HCT116 (cell line): ENCODE measurements around the gene SGIP1. TPM values are rescaled to one million over a fixed set of nuclear protein-coding genes. Genes with fewer than 3 reads are reported as not detected.

Source experiments
- ATAC-seq: fragments of 200-7000 bp; cut with Tn5 transposase; 2 replicates; pipeline ENCODE4 v1.9.1; 2020; ENCODE audit warnings: mild to moderate bottlenecking, moderate library complexity
- BruUV-seq: library from RNA; stranded (reverse); fragments of 400-500 nt; replicated peaks from 2 replicates; lab custom pipeline; 2021; lab: Mats Ljungman, UMichigan
- CTCF ChIA-PET: fragments of 300-600 bp; sonication (Branson Sonifier 250); formaldehyde crosslinking; loops from one replicate; lab custom pipeline; 2021; ENCODE audit warnings: antibody characterized with exemption; lab: Charles Lee
- POLR2A ChIA-PET: fragments of 300-600, 350-600 bp; sonication (Branson Sonifier 250); formaldehyde crosslinking; loops from one replicate; lab custom pipeline; 2021; ENCODE audit warnings: antibody characterized with exemption; lab: Charles Lee
- RAD21 ChIA-PET, 2 experiments: fragments of 300-600 bp; sonication (Branson Sonifier 250); formaldehyde crosslinking; loops; one replicate each; lab custom pipeline; 2023; ENCODE audit warnings: low total read pairs in 2 of 2; ENCODE audit not compliant: uncharacterized antibody in 2 of 2, unreplicated experiment in 2 of 2, low non-redundant PET in 1 of 2; lab: Charles Lee
- DNase-seq: peaks from one replicate; pipeline ENCODE4 v3.0.0-alpha.2; 2010; ENCODE audit warnings: low read depth, low spot score
- H2AFZ ChIP-seq: fragments of 200-600 bp; shearing (Covaris generic), sonication (generic); 2 replicates; pipeline ENCODE4 v1.6.1; 2017; ENCODE audit warnings: low read depth, mixed run types, mixed read lengths, antibody characterized with exemption, low read length; ENCODE audit not compliant: poor library complexity, severe bottlenecking
- H3K27ac ChIP-seq: 2 replicates; pipeline ENCODE4 v1.5.1; 2012; ENCODE audit warnings: low read depth, low read length
- H3K27me3 ChIP-seq: fragments of 200-600 bp; sonication (generic); 2 replicates; pipeline ENCODE4 v1.6.1; 2016; ENCODE audit warnings: mixed run types, low read length, mixed read lengths; ENCODE audit not compliant: insufficient read depth
- H3K36me3 ChIP-seq, 2 experiments: fragments of 200-500 bp in 1 of 2; fragments of 200-600 bp in 1 of 2; sonication (Bioruptor generic) in 1 of 2; sonication (generic) in 1 of 2; 2 replicates each; pipeline versions ENCODE4 v1.5.1 to v1.6.1; 2014 to 2016; ENCODE audit warnings: low read length in 2 of 2, inconsistent platforms in 1 of 2, mixed read lengths in 1 of 2, mixed run types in 1 of 2; ENCODE audit not compliant: insufficient read depth in 2 of 2, control insufficient read depth in 1 of 2
- H3K4me1 ChIP-seq, 2 experiments: fragments of 200-600 bp in 1 of 2; sonication (generic) in 1 of 2; 2 replicates each; pipeline versions ENCODE4 v1.5.1 to v1.6.1; 2012 to 2017; ENCODE audit warnings: low read length in 2 of 2, inconsistent platforms in 1 of 2, mild to moderate bottlenecking in 1 of 2, mixed read lengths in 1 of 2, mixed run types in 1 of 2, moderate library complexity in 1 of 2; ENCODE audit not compliant: insufficient read depth in 2 of 2, control insufficient read depth in 1 of 2
- H3K4me2 ChIP-seq: fragments of 200-600 bp; sonication (generic); 2 replicates; pipeline ENCODE4 v1.6.1; 2017; ENCODE audit warnings: mixed run types, low read length, mixed read lengths
- H3K4me3 ChIP-seq, 2 experiments: fragments of 200-600 bp in 1 of 2; sonication (generic) in 1 of 2; replicated peaks in 1 of 2; 2 replicates each; pipeline ENCODE4 v1.5.1; 2011 to 2016; ENCODE audit warnings: low read length in 2 of 2, control low read depth in 1 of 2, low read depth in 1 of 2, mild to moderate bottlenecking in 1 of 2, mixed read lengths in 1 of 2, mixed run types in 1 of 2
- H3K79me2 ChIP-seq: fragments of 200-600 bp; sonication (generic); 2 replicates; pipeline ENCODE4 v1.6.1; 2017; ENCODE audit warnings: mild to moderate bottlenecking, mixed run types, low read length, moderate library complexity, mixed read lengths; ENCODE audit not compliant: insufficient read depth
- H3K9ac ChIP-seq: fragments of 200-600 bp; sonication (generic); 2 replicates; pipeline ENCODE4 v1.6.1; 2016; ENCODE audit warnings: low read length, mixed read lengths
- H3K9me2 ChIP-seq: fragments of 200-600 bp; sonication (generic), shearing (Covaris generic); 2 replicates; pipeline ENCODE4 v1.6.1; 2017; ENCODE audit warnings: mixed run types, mild to moderate bottlenecking, moderate library complexity; ENCODE audit not compliant: insufficient read depth
- H3K9me3 ChIP-seq, 2 experiments: fragments of 200-500 bp in 1 of 2; fragments of 200-600 bp in 1 of 2; sonication (Bioruptor generic) in 1 of 2; sonication (generic) in 1 of 2; 2 replicates each; pipeline ENCODE4 v1.6.1; 2014 to 2017; ENCODE audit warnings: low read length in 2 of 2, mixed read lengths in 2 of 2, inconsistent platforms in 1 of 2, low read depth in 1 of 2, mild to moderate bottlenecking in 1 of 2, mixed run types in 1 of 2, moderate library complexity in 1 of 2; ENCODE audit not compliant: control insufficient read depth in 1 of 2, insufficient read depth in 1 of 2
- H4K20me1 ChIP-seq: fragments of 200-600 bp; sonication (generic), shearing (Covaris generic); 2 replicates; pipeline ENCODE4 v1.6.1; 2017; ENCODE audit warnings: mixed run types, mild to moderate bottlenecking, moderate library complexity; ENCODE audit not compliant: insufficient read depth
- CBX3 ChIP-seq: IDR thresholded peaks from 2 replicates; pipeline ENCODE4 v1.6.1; 2012; ENCODE audit warnings: low read depth
- CEBPB ChIP-seq: IDR thresholded peaks from 2 replicates; pipeline ENCODE4 v1.6.1; 2012; ENCODE audit warnings: low read depth
- EGR1 ChIP-seq: IDR thresholded peaks from 2 replicates; pipeline ENCODE4 v1.6.1; 2012; ENCODE audit warnings: low read depth
- ELF1 ChIP-seq: IDR thresholded peaks from 2 replicates; pipeline ENCODE4 v1.6.1; 2012; ENCODE audit warnings: low read depth, borderline replicate concordance
- JUND ChIP-seq: IDR thresholded peaks from 2 replicates; pipeline ENCODE4 v1.6.1; 2012
- RAD21 ChIP-seq: IDR thresholded peaks from 2 replicates; pipeline ENCODE4 v1.6.1; 2012; ENCODE audit warnings: low read depth, mild to moderate bottlenecking
- SIN3A ChIP-seq: IDR thresholded peaks from 2 replicates; pipeline ENCODE4 v1.6.1; 2012; ENCODE audit warnings: low read depth
- ZNF274 ChIP-seq: fragments of 200-500 bp; sonication (Bioruptor generic); IDR thresholded peaks from 2 replicates; pipeline ENCODE4 v1.6.1; 2014; ENCODE audit warnings: mild to moderate bottlenecking, low read depth, low read length, inconsistent platforms
- intact Hi-C: fragments of 100-400 bp; cut with micrococcal nuclease; formaldehyde crosslinking; loops from 2 replicates; pipeline ENCODE4 v1.10.0; 2022
- total RNA-seq: library from RNA; stranded (reverse); gene quantifications from one replicate; pipeline ENCODE4 v1.2.1, GENCODE V29; 2021; ENCODE audit not compliant: unreplicated experiment
- TF ChIP-seq, protein P1 (sequence below): IDR thresholded peaks from 2 replicates; pipeline ENCODE4 v1.6.1; 2012
- TF ChIP-seq, protein P2 (sequence below): IDR thresholded peaks from 2 replicates; pipeline ENCODE4 v1.6.1; 2012

Gene SGIP1
- total RNA-seq, 1 experiment from 2014 or later: 0.15 TPM

DNA sequence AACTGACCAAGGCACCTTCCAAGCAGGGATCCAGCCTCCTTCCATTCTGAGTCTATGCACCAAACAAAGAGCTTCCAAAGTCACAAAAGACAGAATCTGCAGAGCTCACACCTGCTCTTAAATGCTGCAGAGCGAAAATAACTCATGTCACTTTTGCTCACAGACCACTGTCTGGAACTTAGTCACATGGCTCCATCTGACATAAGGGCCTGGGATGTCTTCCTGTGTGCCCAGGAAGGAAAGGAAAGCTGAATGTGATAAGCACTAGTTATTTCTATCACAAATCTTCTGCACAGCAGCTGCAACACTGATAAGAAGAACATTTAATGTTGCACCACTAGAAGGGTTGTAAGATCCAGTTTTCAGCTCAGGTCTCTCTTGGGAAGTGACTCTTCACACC lies 39.5 kb upstream of the SGIP1 start:
- no peak overlapping the region for H3K4me2 ChIP-seq
- no peak overlapping the region for H3K9ac ChIP-seq
- ChIA-PET POLR2A (no interaction called here), RAD21 (no interaction called here), CTCF (no interaction called here)
- no peak overlapping the region for H3K4me3 ChIP-seq
- TF ChIP-seq CEBPB (no peak), ZNF274 (no peak), RAD21 (no peak), CBX3 (no peak), ELF1 (no peak), SIN3A (no peak)
- TF ChIP-seq, protein P1, sequence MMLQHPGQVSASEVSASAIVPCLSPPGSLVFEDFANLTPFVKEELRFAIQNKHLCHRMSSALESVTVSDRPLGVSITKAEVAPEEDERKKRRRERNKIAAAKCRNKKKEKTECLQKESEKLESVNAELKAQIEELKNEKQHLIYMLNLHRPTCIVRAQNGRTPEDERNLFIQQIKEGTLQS: no peak
- TF ChIP-seq, protein P2, sequence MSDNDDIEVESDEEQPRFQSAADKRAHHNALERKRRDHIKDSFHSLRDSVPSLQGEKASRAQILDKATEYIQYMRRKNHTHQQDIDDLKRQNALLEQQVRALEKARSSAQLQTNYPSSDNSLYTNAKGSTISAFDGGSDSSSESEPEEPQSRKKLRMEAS: no peak
- DNase-seq (no peak), ATAC-seq (no peak)
- no peak overlapping the region for H2AFZ ChIP-seq
- no peaks in the 10 kb centered on the region for H3K79me2 ChIP-seq
- intact Hi-C loops: no loop called here
- H3K36me3 ChIP-seq: no peaks in the 10 kb centered on the region
- H4K20me1 ChIP-seq: no peaks in the 10 kb centered on the region
- no peaks in the 10 kb centered on the region for H3K9me2 ChIP-seq
- no TSS peak for BruUV-seq
- no peaks in the 10 kb centered on the region for H3K27me3 ChIP-seq
- no peak overlapping the region for H3K27ac ChIP-seq
- no peaks in the 10 kb centered on the region for H3K9me3 ChIP-seq
- H3K4me1 ChIP-seq: no peaks in the 10 kb centered on the region

DNA sequence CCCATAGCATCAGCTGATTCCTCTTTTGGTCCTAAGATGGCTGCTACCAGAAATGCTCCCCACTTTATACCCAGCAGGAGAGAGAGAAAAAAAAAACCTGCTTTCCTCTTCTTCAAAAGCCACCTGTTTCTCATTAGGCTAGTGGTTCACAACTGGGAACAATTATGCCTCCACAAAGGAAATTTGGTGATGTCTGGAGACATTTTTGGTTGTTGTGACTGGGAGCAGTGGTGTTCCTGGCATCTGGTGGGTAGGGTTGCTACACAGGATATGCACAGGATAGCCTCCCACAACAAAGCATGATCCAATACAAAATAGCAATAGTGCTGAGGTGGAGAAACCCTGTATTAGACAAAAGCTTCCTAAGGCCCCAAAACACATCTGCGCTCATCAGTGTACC lies 38.5 kb upstream of the SGIP1 start:
- H4K20me1 ChIP-seq: no peaks in the 10 kb centered on the region
- RAD21 ChIA-PET: no interaction called here
- intact Hi-C loops: no loop called here
- no peak for TF ChIP-seq SIN3A
- TF ChIP-seq, protein P2: no peak
- TF ChIP-seq JUND: no peak
- no peak for TF ChIP-seq EGR1
- no peak for TF ChIP-seq CEBPB
- TF ChIP-seq, all 23 proteins: peak for 0
- H3K27me3 ChIP-seq: no peaks in the 10 kb centered on the region
- BruUV-seq: no TSS peak
- H3K4me1 ChIP-seq: no peaks in the 10 kb centered on the region
- ATAC-seq (no peak), DNase-seq (no peak)
- no peaks in the 10 kb centered on the region for H3K9me3 ChIP-seq
- H3K9me2 ChIP-seq: no peaks in the 10 kb centered on the region
- CTCF ChIA-PET: no interaction called here
- no peaks in the 10 kb centered on the region for H3K36me3 ChIP-seq
- H3K27ac ChIP-seq: no peak overlapping the region
- H3K4me3 ChIP-seq: no peak overlapping the region
- no peak overlapping the region for H3K9ac ChIP-seq
- no peak overlapping the region for H2AFZ ChIP-seq
- H3K4me2 ChIP-seq: no peak overlapping the region
- POLR2A ChIA-PET: no interaction called here
- H3K79me2 ChIP-seq: no peaks in the 10 kb centered on the region
